ENCODE measurements around the gene TM4SF4.

DNA sequence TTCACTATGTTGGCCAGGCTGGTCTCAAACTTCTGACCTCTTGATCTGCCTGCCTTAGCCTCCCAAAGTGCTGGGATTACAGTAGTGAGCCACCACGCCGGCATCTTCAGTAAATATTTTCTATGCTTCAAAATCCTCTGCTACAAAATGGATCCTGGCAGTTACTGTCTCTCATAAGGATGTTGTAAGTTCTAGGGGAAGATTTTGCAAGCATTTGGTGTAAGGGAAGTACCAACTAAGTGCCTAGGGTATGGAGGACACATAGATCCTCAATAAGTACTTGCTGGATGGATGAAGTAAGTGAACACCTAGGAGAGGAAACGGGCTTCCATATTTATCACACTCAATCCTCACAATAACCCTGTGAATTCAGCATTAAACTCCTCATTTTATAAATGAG lies 6.6 kb downstream of the TM4SF4 start:
- TF ChIP-seq, protein P1, sequence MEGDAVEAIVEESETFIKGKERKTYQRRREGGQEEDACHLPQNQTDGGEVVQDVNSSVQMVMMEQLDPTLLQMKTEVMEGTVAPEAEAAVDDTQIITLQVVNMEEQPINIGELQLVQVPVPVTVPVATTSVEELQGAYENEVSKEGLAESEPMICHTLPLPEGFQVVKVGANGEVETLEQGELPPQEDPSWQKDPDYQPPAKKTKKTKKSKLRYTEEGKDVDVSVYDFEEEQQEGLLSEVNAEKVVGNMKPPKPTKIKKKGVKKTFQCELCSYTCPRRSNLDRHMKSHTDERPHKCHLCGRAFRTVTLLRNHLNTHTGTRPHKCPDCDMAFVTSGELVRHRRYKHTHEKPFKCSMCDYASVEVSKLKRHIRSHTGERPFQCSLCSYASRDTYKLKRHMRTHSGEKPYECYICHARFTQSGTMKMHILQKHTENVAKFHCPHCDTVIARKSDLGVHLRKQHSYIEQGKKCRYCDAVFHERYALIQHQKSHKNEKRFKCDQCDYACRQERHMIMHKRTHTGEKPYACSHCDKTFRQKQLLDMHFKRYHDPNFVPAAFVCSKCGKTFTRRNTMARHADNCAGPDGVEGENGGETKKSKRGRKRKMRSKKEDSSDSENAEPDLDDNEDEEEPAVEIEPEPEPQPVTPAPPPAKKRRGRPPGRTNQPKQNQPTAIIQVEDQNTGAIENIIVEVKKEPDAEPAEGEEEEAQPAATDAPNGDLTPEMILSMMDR (optimal IDR thresholded peaks at IDR 0.05 in 1 of 3, IDR thresholded peaks at IDR 0.05 in 1 of 3, conservative IDR thresholded peaks at IDR 0.05 in 1 of 3; ENCODE audit: extremely low read depth in 1 of 3, insufficient read depth in 2 of 3, low read length in 3 of 3) = no peak
- TF ChIP-seq EZH2 (IDR thresholded peaks at IDR 0.05; ENCODE audit: low read length) = no peak

Data from keratinocyte (primary cell).